IPS-20b (cell line): ENCODE results near the gene KDM3B.

Experiments
- H3K27ac ChIP-seq: one replicate; pipeline ENCODE4 v1.5.1; 2013; ENCODE audit warnings: low read length
- H3K27me3 ChIP-seq: 2 replicates; pipeline ENCODE4 v1.6.1; 2013; ENCODE audit warnings: mild to moderate bottlenecking, low read length, inconsistent platforms; ENCODE audit not compliant: insufficient read depth
- H3K36me3 ChIP-seq: 2 replicates; pipeline ENCODE4 v1.6.1; 2013; ENCODE audit warnings: low read depth, mild to moderate bottlenecking, inconsistent platforms, low read length, moderate library complexity; ENCODE audit not compliant: insufficient read depth
- H3K4me1 ChIP-seq: 2 replicates; pipeline ENCODE4 v1.6.1; 2013; ENCODE audit warnings: mild to moderate bottlenecking, control low read depth, inconsistent platforms, low read length, moderate library complexity; ENCODE audit not compliant: insufficient read depth
- H3K4me3 ChIP-seq: 2 replicates; pipeline ENCODE4 v1.5.1; 2013; ENCODE audit warnings: mild to moderate bottlenecking, low read length, inconsistent platforms
- H3K9ac ChIP-seq: 2 replicates; pipeline ENCODE4 v1.6.1; 2013; ENCODE audit warnings: low read depth, mild to moderate bottlenecking, inconsistent platforms, low read length, moderate library complexity
- H3K9me3 ChIP-seq: 2 replicates; pipeline ENCODE4 v1.6.1; 2013; ENCODE audit warnings: mild to moderate bottlenecking, low read depth, low read length, inconsistent platforms; ENCODE audit not compliant: insufficient read depth

The KDM3B gene

GRCh38 chr5:138418444-138418843 lies 66.0 kb downstream of the KDM3B start:
- Histone ChIP-seq H3K27me3 (no peaks in the 10 kb centered on the region), H3K4me1 (no peaks in the 10 kb centered on the region), H3K9me3 (no peaks in the 10 kb centered on the region), H3K9ac (no peak overlapping the region), H3K36me3 (peaks cover 87% of the 10 kb centered on the region), H3K27ac (no peak overlapping the region), H3K4me3 (no peak overlapping the region)

GRCh38 chr5:138425079-138425478 lies 72.6 kb downstream of the KDM3B start:
- Histone ChIP-seq H3K4me3 (no peak overlapping the region), H3K27me3 (no peaks in the 10 kb centered on the region), H3K9ac (no peak overlapping the region), H3K9me3 (no peaks in the 10 kb centered on the region), H3K36me3 (peaks cover 88% of the 10 kb centered on the region), H3K4me1 (no peaks in the 10 kb centered on the region), H3K27ac (no peak overlapping the region)

- no peak overlapping the region for H3K9ac ChIP-seq
- H3K9me3 ChIP-seq, result no peaks in the 10 kb centered on the region
- H3K4me1 ChIP-seq, result peaks cover 4% of the 10 kb centered on the region; the same call in 1 of the 2 replicates
- no peak overlapping the region for H3K27ac ChIP-seq
- peaks cover 53% of the 10 kb centered on the region for H3K36me3 ChIP-seq
- H3K4me3 ChIP-seq, result no peak overlapping the region
- 0 out of 2 replicates have a peak, but pooled peaks cover 3% of the 10 kb centered on the region for H3K27me3 ChIP-seq
Observed at GRCh38 chr5:138435943-138436342, 83.5 kb downstream of the KDM3B start.

- Histone ChIP-seq H3K9me3 (no peaks in the 10 kb centered on the region), H3K27me3 (0 out of 2 replicates have a peak, but pooled peaks cover 3% of the 10 kb centered on the region), H3K36me3 (peaks cover 31% of the 10 kb centered on the region), H3K4me1 (peaks cover 4% of the 10 kb centered on the region; the same call in 1 of the 2 replicates), H3K27ac (no peak overlapping the region), H3K9ac (peak overlapping the region; percentile 69; the same call in 1 of the 2 replicates), H3K4me3 (peak overlapping the region; percentile 89)
Observed at GRCh38 chr5:138438003-138438723, 85.7 kb downstream of the KDM3B start.

- Histone ChIP-seq H3K36me3 (peaks cover 23% of the 10 kb centered on the region), H3K4me1 (peaks cover 4% of the 10 kb centered on the region; the same call in 1 of the 2 replicates), H3K4me3 (peak within 1 kb of the TSS; percentile 89), H3K27me3 (0 out of 2 replicates have a peak, but pooled peaks cover 3% of the 10 kb centered on the region), H3K9ac (peak within 1 kb of the TSS; percentile 80; the same call in 1 of the 2 replicates), H3K9me3 (no peaks in the 10 kb centered on the region), H3K27ac (no peak within 1 kb of the TSS)
Observed at GRCh38 chr5:138438724-138439476, 86.4 kb downstream of the KDM3B start, which contains the start of gene REEP2. TSS of gene REEP2 (plus strand) at chr5:138439057. CDS start at chr5:138439209, 152 bp downstream.

- no peak overlapping the region for H3K27ac ChIP-seq
Observed at GRCh38 chr5:138439477-138440158, 87.1 kb downstream of the KDM3B start.

GRCh38 chr5:138440159-138441073 lies 87.9 kb downstream of the KDM3B start:
- peak overlapping the region; percentile 89; the same call in 1 of the 2 replicates for H3K4me3 ChIP-seq
- 0 out of 2 replicates have a peak, but pooled peaks cover 3% of the 10 kb centered on the region for H3K27me3 ChIP-seq

More at GRCh38 chr5:138439477-138440158, 87.1 kb downstream of the KDM3B start:
- Histone ChIP-seq H3K4me1 (peaks cover 4% of the 10 kb centered on the region; the same call in 1 of the 2 replicates), H3K27me3 (0 out of 2 replicates have a peak, but pooled peaks cover 3% of the 10 kb centered on the region), H3K36me3 (peaks cover 21% of the 10 kb centered on the region), H3K9me3 (no peaks in the 10 kb centered on the region), H3K4me3 (peak overlapping the region; percentile 89), H3K9ac (peak overlapping the region; percentile 80; the same call in 1 of the 2 replicates)

GRCh38 chr5:138441221-138441620 lies 88.7 kb downstream of the KDM3B start:
- Histone ChIP-seq H3K4me1 (peaks cover 4% of the 10 kb centered on the region; the same call in 1 of the 2 replicates), H3K4me3 (no peak overlapping the region), H3K27me3 (0 out of 2 replicates have a peak, but pooled peaks cover 3% of the 10 kb centered on the region), H3K36me3 (peaks cover 4% of the 10 kb centered on the region), H3K27ac (no peak overlapping the region), H3K9ac (no peak overlapping the region), H3K9me3 (no peaks in the 10 kb centered on the region)

More at GRCh38 chr5:138440159-138441073, 87.9 kb downstream of the KDM3B start:
- Histone ChIP-seq H3K4me1 (peaks cover 4% of the 10 kb centered on the region; the same call in 1 of the 2 replicates), H3K9me3 (no peaks in the 10 kb centered on the region), H3K36me3 (peaks cover 13% of the 10 kb centered on the region), H3K9ac (peak overlapping the region; percentile 80; the same call in 1 of the 2 replicates), H3K27ac (no peak overlapping the region)

- Histone ChIP-seq H3K27me3 (0 out of 2 replicates have a peak, but pooled peaks cover 3% of the 10 kb centered on the region), H3K9ac (no peak overlapping the region), H3K4me1 (peaks cover 9% of the 10 kb centered on the region), H3K27ac (no peak overlapping the region), H3K4me3 (no peak overlapping the region), H3K36me3 (no peaks in the 10 kb centered on the region), H3K9me3 (no peaks in the 10 kb centered on the region)
Observed at GRCh38 chr5:138444078-138444773, 91.7 kb downstream of the KDM3B start.
